GM12878 (cell line): ENCODE data around the gene SIL1. TPM values are rescaled to one million over a fixed set of nuclear protein-coding genes. Genes with fewer than 3 reads are reported as not detected.

ENCODE experiments used
- ATAC-seq: fragments of 200-7000 bp; cut with Tn5 transposase; 3 replicates; pipeline ENCODE4 v1.9.1; 2020; ENCODE audit warnings: mild to moderate bottlenecking, moderate library complexity
- BruUV-seq: library from RNA; stranded (reverse); fragments of 400-500 nt; replicated peaks from 2 replicates; lab custom pipeline; 2021; lab: Mats Ljungman, UMichigan
- CTCF ChIA-PET: fragments of 300-600 bp; sonication (Branson Sonifier 250); formaldehyde crosslinking; extraction: SDS; loops from one replicate; lab custom pipeline; 2021; ENCODE audit warnings: inconsistent platforms; lab: Yijun Ruan, JAX
- POLR2A ChIA-PET: fragments of 350-600 bp; formaldehyde crosslinking; extraction: SDS; loops from one replicate; lab custom pipeline; 2021; ENCODE audit warnings: inconsistent platforms; lab: Charles Lee
- RAD21 ChIA-PET: fragments of 300-600 bp; sonication (Branson Sonifier 250); formaldehyde crosslinking; loops from one replicate; lab custom pipeline; 2023; ENCODE audit warnings: antibody characterized with exemption; ENCODE audit not compliant: unreplicated experiment; lab: Charles Lee
- SMC1A ChIA-PET: fragments of 300-600 bp; sonication (Branson Sonifier 250); formaldehyde crosslinking; loops from one replicate; lab custom pipeline; 2023; ENCODE audit not compliant: unreplicated experiment, uncharacterized antibody; lab: Charles Lee
- DNase-seq: peaks from one replicate; pipeline ENCODE4 v3.0.0-alpha.2; 2011; ENCODE audit warnings: low read depth, low spot score
- FAIRE-seq: peaks from 3 replicates; lab custom pipeline; 2011; peaks lifted over from hg19 to GRCh38; lab: Jason Lieb, UNC
- H2AFZ ChIP-seq: 2 replicates; pipeline ENCODE4 v1.6.0; 2011; ENCODE audit warnings: low read depth, low read length, control low read depth; ENCODE audit not compliant: control insufficient read depth
- H3K27ac ChIP-seq: 2 replicates; pipeline ENCODE4 v1.5.1; 2011; ENCODE audit warnings: control low read depth; ENCODE audit not compliant: control insufficient read depth, insufficient read depth
- H3K27me3 ChIP-seq, 2 experiments: replicated peaks in 1 of 2; 2 replicates each; pipeline versions ENCODE4 v1.6.0 to v1.6.1; 2011; ENCODE audit warnings: low read length in 1 of 2; ENCODE audit not compliant: control insufficient read depth in 2 of 2, insufficient read depth in 2 of 2
- H3K36me3 ChIP-seq, 2 experiments: 2 replicates each; pipeline ENCODE4 v1.5.1; 2011; ENCODE audit warnings: low read length in 1 of 2; ENCODE audit not compliant: control insufficient read depth in 2 of 2, insufficient read depth in 2 of 2
- H3K4me1 ChIP-seq: 2 replicates; pipeline ENCODE4 v1.6.1; 2011; ENCODE audit warnings: mild to moderate bottlenecking, low read length, moderate library complexity, mixed read lengths; ENCODE audit not compliant: control insufficient read depth, insufficient read depth
- H3K4me2 ChIP-seq: 2 replicates; pipeline ENCODE4 v1.6.0; 2011; ENCODE audit warnings: control low read depth; ENCODE audit not compliant: control insufficient read depth, insufficient read depth
- H3K4me3 ChIP-seq: fragments of 200-600 bp; sonication (generic); 2 replicates; pipeline ENCODE4 v1.5.1; 2016
- H3K79me2 ChIP-seq: 2 replicates; pipeline ENCODE4 v1.6.0; 2011; ENCODE audit warnings: low read length; ENCODE audit not compliant: control insufficient read depth, insufficient read depth
- H3K9ac ChIP-seq: 2 replicates; pipeline ENCODE4 v1.8.0; 2011; ENCODE audit warnings: low read length, control low read depth, mixed read lengths; ENCODE audit not compliant: control insufficient read depth, insufficient read depth
- H3K9me3 ChIP-seq: replicated peaks from 3 replicates; pipeline ENCODE4 v1.5.1; 2011; ENCODE audit warnings: mild to moderate bottlenecking, low read length; ENCODE audit not compliant: control insufficient read depth, insufficient read depth
- H4K20me1 ChIP-seq: 2 replicates; pipeline ENCODE4 v1.6.0; 2011; ENCODE audit not compliant: control insufficient read depth, insufficient read depth
- ATF7 ChIP-seq: fragments of 450-650 bp; IDR thresholded peaks from 2 replicates; pipeline ENCODE4 v1.6.1; 2016; ENCODE audit warnings: low read depth, mild to moderate bottlenecking
- DPF2 ChIP-seq: fragments of 450-650 bp; IDR thresholded peaks from 2 replicates; pipeline ENCODE4 v1.6.1; 2017; ENCODE audit warnings: mild to moderate bottlenecking
- JUND ChIP-seq: IDR thresholded peaks from 2 replicates; pipeline ENCODE4 v1.6.1; 2012; ENCODE audit warnings: low read depth, mild to moderate bottlenecking, low read length, improper control_type of control experiment, moderate library complexity
- NR2F1 ChIP-seq: fragments of 450-650 bp; conservative IDR thresholded peaks from 2 replicates; pipeline ENCODE4 v1.6.1; 2017; ENCODE audit warnings: mild to moderate bottlenecking
- SMARCA5 ChIP-seq: fragments of 450-650 bp; IDR thresholded peaks from 2 replicates; pipeline ENCODE4 v1.6.1; 2017; ENCODE audit warnings: mild to moderate bottlenecking
- WGBS: methylation state at CpG from one replicate; pipeline ENCODE4 v1.1.6; 2016; ENCODE audit warnings: low lambda C conversion rate; ENCODE audit not compliant: insufficient replicate concordance, insufficient coverage; ENCODE audit errors: missing lambda C conversion rate; 5-methylcytosine and 5-hydroxymethylcytosine counted together
- in situ Hi-C: fragments of 300-500 bp; cut with MboI; formaldehyde crosslinking; loops from 9 replicates; pipeline ENCODE4 v1.14.3; 2018; ENCODE audit warnings: mixed read lengths
- intact Hi-C: fragments of 100-400 bp; cut with micrococcal nuclease; formaldehyde crosslinking; loops from one replicate; pipeline ENCODE4 v1.14.2; 2022; ENCODE audit not compliant: unreplicated experiment
- polyA plus RNA-seq, 11 experiments: library from polyadenylated mRNA; depleted of rRNA in 4 of 11; unstranded in 6 of 11; stranded (reverse) in 5 of 11; fragments of >200 nt; fragmentation: Nextera tagmentation in 4 of 11; fragmentation: Illumina TruSeq in 1 of 11; extraction: Ambion mirVana in 4 of 11; extraction: Trizol in 1 of 11; gene quantifications; 1 replicate in 1 of 11; 2 replicates in 10 of 11; pipeline versions ENCODE4 v1.2.1 to v1.2.3, GENCODE V29; 2011 to 2016; ENCODE audit warnings: inconsistent platforms in 2 of 11, missing spikeins in 2 of 11, low read depth in 1 of 11
- total RNA-seq, 4 experiments: library from RNA; depleted of rRNA in 3 of 4; stranded (reverse); fragments of >200 nt in 3 of 4; fragmentation: Illumina TruSeq in 1 of 4; extraction: Trizol in 1 of 4; gene quantifications; 2 replicates each; pipeline versions ENCODE4 v1.2.1 to v1.2.3, GENCODE V29; 2013 to 2021
- TF ChIP-seq, protein P1 (sequence below): fragments of 450-650 bp; formaldehyde crosslinking; IDR thresholded peaks from 2 replicates; pipeline ENCODE4 v1.5.0; 2022; ENCODE audit warnings: mild to moderate bottlenecking, missing genetic modification characterization

The SIL1 gene
- total and polyA plus RNA-seq, 10 of the 15 experiments (the other 5 are each of a cell fraction or from before 2014, with no cell fraction given): 4.1 to 49.8 (median 29.4) TPM

DNA sequence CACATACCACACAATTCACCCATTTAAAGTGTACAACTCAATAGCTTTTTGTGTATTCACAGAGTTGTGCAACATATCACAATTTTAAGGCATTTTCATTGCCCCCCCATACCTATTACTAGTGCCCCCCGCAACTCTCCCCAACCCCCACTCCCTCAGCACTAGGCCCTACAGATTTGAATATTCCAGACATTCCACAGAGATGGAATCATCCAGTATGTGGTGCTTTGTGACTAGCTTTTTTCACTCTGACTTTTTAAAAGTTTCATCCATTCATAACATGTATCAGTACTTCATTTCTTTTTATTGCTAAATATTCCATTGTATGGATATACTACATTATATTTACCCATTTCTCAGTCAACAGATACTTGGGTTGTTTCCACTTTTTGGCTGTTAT lies 220.1 kb downstream of the SIL1 start:
- CTCF ChIA-PET: no interaction called here
- POLR2A ChIA-PET: no interaction called here
- no peak for TF ChIP-seq SMARCA5
- TF ChIP-seq DPF2: no peak
- TF ChIP-seq, protein P1, sequence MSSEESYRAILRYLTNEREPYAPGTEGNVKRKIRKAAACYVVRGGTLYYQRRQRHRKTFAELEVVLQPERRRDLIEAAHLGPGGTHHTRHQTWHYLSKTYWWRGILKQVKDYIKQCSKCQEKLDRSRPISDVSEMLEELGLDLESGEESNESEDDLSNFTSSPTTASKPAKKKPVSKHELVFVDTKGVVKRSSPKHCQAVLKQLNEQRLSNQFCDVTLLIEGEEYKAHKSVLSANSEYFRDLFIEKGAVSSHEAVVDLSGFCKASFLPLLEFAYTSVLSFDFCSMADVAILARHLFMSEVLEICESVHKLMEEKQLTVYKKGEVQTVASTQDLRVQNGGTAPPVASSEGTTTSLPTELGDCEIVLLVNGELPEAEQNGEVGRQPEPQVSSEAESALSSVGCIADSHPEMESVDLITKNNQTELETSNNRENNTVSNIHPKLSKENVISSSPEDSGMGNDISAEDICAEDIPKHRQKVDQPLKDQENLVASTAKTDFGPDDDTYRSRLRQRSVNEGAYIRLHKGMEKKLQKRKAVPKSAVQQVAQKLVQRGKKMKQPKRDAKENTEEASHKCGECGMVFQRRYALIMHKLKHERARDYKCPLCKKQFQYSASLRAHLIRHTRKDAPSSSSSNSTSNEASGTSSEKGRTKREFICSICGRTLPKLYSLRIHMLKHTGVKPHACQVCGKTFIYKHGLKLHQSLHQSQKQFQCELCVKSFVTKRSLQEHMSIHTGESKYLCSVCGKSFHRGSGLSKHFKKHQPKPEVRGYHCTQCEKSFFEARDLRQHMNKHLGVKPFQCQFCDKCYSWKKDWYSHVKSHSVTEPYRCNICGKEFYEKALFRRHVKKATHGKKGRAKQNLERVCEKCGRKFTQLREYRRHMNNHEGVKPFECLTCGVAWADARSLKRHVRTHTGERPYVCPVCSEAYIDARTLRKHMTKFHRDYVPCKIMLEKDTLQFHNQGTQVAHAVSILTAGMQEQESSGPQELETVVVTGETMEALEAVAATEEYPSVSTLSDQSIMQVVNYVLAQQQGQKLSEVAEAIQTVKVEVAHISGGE (CRISPR knock-in tag): no peak
- no peak for TF ChIP-seq NR2F1
- TF ChIP-seq ATF7: no peak
- no peak for TF ChIP-seq JUND
- TF ChIP-seq, all 136 proteins: peak for 0
- 93% methylated on average over 1 of the region's 1 CpG for WGBS
- BruUV-seq: no TSS peak
- in situ Hi-C loops: no loop called here
- peaks cover 8% of the 10 kb centered on the region for H3K4me1 ChIP-seq
- no peaks in the 10 kb centered on the region for H3K27me3 ChIP-seq
- no peaks in the 10 kb centered on the region for H4K20me1 ChIP-seq
- no peaks in the 10 kb centered on the region for H3K79me2 ChIP-seq
- DNase-seq (no peak), ATAC-seq (no peak), FAIRE-seq (no peak)
- no peaks in the 10 kb centered on the region for H3K36me3 ChIP-seq
- H3K27ac ChIP-seq: no peak overlapping the region
- no peak overlapping the region for H2AFZ ChIP-seq
- no peak overlapping the region for H3K9ac ChIP-seq
- no peak overlapping the region for H3K4me3 ChIP-seq
- H3K4me2 ChIP-seq: no peak overlapping the region
- intact Hi-C loops: no loop called here
- no peaks in the 10 kb centered on the region for H3K9me3 ChIP-seq
- ChIA-PET SMC1A (interaction anchor here (1.1 to 2.7 kb wide), 2 partner anchors 14 to 16 kb away, joined by 3 to 12 read pairs; no protein-coding TSS in a partner anchor), RAD21 (no interaction called here)
